ENCODE data around the gene PODXL2.
"Not testable (repeated sequence)": the region's sequence is repeated elsewhere in the genome, so short reads cannot be mapped to it uniquely, and the experiment has no call there.

PODXL2 gene

GRCh38 chr3:127691974-127692373 lies 63.0 kb downstream of the PODXL2 start:
- DNase-seq, result no peak

- DNase-seq, result no peak
These were observed 63.7 kb downstream of the PODXL2 start for GRCh38 chr3:127692501-127693335.

- DNase-seq, result no peak
These were observed 64.4 kb downstream of the PODXL2 start for GRCh38 chr3:127693336-127693843.

GRCh38 chr3:127694467-127695215 lies 65.7 kb downstream of the PODXL2 start:
- DNase-seq, result peak; percentile 47 to 61

DNA sequence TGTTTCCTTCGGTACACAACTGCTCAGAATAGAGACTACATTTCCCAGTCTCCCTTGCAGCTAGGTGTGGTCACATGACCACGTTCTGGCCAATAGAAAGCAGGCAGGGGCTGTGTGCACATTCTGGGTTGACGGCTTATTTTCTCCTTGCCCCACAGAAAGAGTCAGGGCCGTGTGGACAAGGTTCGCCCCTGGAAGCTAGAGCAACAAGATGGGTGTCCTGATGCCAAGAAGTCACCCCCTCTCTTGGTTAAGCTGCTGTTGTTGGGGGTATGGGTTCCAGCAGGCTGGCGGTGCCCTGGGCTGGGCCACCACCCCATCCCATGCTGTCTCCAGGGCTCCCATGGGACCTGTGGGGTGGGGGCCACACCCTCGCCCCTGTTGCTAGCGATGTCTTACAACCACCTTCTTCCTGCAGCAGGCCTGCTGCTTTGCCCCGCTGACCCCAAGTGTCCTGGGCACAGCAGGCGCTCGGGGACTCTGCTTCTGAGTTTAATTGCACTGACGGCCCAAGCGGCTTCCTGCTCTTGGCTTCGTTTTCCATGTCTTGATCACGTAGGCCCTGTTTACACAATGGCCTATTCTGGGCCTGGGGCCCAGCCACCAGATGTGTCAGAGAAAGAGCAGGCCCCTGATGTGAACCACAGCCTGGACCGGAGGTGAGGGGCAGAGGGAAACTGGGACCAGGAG lies 68.7 kb downstream of the PODXL2 start:
- DNase-seq, result peak; percentile 66 to 74

GRCh38 chr3:127698286-127698685 lies 69.3 kb downstream of the PODXL2 start:
- DNase-seq, result no peak

- DNase-seq, result no peak
These were observed 69.9 kb downstream of the PODXL2 start for GRCh38 chr3:127698691-127699415.

GRCh38 chr3:127699416-127700300 lies 70.7 kb downstream of the PODXL2 start:
- no peak for DNase-seq

- no peak for DNase-seq
These were observed 71.4 kb downstream of the PODXL2 start for GRCh38 chr3:127700406-127700805.

GRCh38 chr3:127701280-127701911 lies 72.4 kb downstream of the PODXL2 start:
- no peak for DNase-seq

DNA sequence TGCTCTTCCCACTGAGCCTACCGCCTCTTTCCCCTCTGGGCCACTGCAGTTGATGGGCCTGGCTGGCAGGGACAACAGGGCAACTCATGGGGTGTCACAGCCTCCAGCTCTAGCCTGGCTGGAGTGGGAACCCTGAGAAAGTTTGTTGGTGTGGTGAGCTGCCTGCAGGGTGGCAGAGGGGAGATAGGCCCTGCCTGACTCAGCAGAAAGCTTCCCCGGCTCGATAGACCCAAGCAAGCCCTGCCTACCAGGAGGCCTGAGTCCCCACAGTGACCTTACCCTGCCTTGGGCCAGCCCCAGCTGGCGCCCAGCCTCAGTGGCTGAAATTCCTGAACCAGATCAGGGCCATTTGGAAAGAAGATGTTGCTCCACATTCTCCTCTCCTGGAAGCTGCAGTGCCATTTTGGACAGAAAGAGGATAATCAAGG lies 73.2 kb downstream of the PODXL2 start:
- no peak for DNase-seq

DNA sequence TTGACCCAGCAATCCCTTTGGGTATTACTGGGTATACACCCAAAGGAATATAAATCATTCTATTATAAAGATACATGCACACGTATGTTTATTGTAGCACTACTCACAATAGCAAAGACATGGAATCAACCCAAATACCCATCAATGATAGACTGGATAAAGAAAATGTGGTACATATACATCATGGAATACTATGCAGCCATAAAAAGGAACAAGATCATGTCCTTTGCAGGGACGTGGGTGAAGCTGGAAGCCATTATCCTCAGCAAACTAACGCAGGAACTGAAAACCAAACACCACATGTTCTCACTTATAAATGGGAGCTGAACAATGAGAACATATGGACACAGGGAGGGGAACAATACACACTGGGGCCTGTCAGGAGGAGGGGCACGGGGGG lies 75.9 kb downstream of the PODXL2 start:
- DNase-seq, result not testable (repeated sequence)

GRCh38 chr3:127706312-127706711 lies 77.3 kb downstream of the PODXL2 start:
- no peak for DNase-seq

DNA sequence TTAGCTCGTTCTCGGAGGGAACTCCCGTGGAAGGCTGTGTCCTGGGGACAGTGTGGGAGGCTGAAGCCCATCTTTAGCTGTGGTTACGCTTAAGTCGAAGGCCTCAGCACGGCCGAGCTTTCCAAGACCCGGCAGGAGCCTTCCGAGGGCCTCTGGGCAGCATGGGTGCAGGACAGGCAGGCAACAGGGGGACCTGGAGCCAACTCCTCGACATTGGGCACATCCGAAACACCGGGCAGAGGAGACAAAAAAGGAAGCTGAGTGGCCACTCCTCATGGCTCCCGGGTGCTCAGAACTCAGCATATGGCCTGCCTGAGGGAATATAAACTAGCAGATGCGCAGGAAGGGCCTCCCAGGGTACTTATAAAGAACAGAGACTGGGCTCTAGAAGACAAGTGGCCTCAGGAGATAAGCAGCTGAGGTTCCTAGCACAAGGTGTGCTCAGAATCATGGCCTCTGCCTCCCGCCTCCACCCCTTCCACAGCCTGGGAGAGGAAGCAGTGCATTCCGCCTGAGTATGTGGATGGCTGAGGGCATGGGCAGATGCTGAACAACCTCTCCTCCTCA lies 77.9 kb downstream of the PODXL2 start:
- DNase-seq, result no peak

DNA sequence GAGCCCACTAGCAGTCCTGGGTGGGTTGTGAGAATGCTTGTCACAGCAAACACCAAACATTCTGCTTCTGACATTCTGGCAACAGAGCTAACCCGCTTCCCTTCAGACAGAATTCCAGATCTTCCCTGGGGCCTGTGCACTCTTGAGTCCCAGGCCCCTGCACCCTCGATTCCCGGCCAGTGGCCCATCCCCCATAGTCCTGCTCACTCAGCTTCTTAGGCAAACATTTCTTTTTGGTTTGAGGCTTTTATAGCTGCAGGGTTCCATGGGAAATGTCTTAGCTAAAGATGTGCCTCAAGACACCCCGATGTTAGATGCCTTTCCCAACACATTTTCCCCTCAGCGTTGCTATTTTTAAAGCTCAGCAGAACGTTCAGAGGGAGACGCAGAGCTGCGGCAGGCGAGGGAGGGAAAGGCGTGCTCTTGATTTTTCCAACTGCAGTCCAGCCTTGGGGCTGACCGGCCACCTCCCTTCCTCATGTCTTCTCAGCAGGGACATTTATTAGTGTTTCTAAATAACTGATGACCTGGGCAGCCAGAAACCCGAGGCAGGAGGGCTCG lies 78.9 kb downstream of the PODXL2 start:
- no peak for DNase-seq

DNA sequence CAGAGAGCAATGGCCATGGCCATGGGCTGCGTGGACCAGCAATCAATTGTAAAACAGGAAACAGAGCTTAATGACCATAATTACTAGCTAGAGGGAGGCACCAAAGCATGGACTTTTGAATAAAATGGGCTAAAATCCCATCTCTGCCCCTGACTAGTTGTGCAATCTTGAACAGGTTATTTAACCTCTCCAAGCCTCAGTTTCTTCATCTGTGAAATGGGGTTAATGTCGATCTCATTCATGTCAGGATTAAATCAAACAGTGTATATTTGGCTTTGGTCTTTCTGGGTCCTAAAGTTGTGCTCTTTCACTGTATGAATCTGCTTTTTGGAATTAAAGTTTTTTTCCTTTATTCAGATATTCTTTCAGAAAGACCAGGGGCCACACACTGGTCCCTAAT lies 79.9 kb downstream of the PODXL2 start:
- no peak for DNase-seq

- no peak for DNase-seq
These were observed 80.5 kb downstream of the PODXL2 start for GRCh38 chr3:127709320-127710060.

GRCh38 chr3:127710155-127710941 lies 81.4 kb downstream of the PODXL2 start:
- DNase-seq, result no peak
